ENCODE measurements around the gene LIPH. TPM values are rescaled to one million over a fixed set of nuclear protein-coding genes. Genes with fewer than 3 reads are reported as not detected.

The LIPH gene
- total and polyA plus RNA-seq, 2 of the 8 experiments (the other 6 are each of a cell fraction or from before 2014, with no cell fraction given), result 0.08 TPM; not detected in 1

DNA sequence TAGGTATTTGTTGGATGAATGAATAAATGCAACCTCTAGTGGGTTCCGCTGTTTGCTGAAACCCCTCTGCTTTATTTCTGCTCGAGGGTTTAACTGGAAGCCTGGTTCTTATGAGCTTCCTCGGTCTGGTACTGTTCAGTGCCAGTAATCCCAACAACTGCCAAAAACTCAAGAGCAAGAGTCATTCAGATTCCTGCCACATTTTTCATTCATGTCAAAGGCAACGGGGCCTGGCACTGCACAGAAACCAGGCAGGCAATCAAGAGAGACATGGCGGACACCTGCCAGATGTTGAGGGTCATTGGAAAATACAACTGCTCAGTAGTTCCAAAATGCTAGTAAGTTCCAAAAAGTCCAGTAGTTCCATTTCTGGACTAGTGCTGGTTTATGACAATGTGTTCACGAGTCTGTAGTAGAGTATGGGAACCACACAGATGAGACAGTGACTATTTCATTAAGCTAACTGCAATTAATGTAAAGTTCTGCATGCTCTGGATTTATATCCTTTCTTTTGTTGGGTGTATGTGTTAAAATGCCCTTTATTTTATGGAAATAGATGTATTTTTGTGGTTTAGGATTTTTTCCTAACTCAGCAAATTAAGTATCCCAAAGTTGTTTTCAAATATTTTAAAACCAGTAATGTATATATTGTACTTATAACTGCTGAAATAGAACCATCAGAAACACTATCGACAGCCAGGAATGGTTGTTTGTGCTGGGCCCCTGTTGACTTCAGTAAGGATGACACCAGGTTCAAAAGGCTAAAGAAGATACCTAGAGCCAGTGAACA, 30.8 kb downstream of the LIPH start:
- H4K20me1 ChIP-seq (replicated peaks in 1 of 2; ENCODE audit: control insufficient read depth in 1 of 2, insufficient read depth in 2 of 2, low read length in 2 of 2), result no peaks in the 10 kb centered on the region
- DNase-seq (ENCODE audit: low read depth in 1 of 2, low spot score in 2 of 2), result no peak
- H3K14ac ChIP-seq (ENCODE audit: insufficient read length), result no peak overlapping the region
- H3K79me2 ChIP-seq (ENCODE audit: control insufficient read depth in 1 of 2, insufficient read depth in 2 of 2, low read length in 2 of 2), result no peaks in the 10 kb centered on the region
- FAIRE-seq, result no peak
- POLR2A ChIA-PET (ENCODE audit: partially characterized antibody), result interaction anchor here (0.7 kb wide), 1 partner anchor 51 kb away, joined by 3 read pairs; no protein-coding TSS in a partner anchor
- H2BK20ac ChIP-seq (ENCODE audit: low read length), result no peak overlapping the region
- no peak overlapping the region for H2BK15ac ChIP-seq (ENCODE audit: low read length)
- no peak overlapping the region for H3K18ac ChIP-seq (ENCODE audit: extremely low read depth, low read length)
- CTCF ChIA-PET (ENCODE audit: partially characterized antibody), result interaction anchor here (1.2 kb wide), 1 partner anchor 10 kb away, joined by 3 read pairs; no protein-coding TSS in a partner anchor
- no peaks in the 10 kb centered on the region for H3K36me3 ChIP-seq (ENCODE audit: control insufficient read depth in 2 of 4, insufficient read depth in 4 of 4, low read length in 3 of 4)
- WGBS, 2 experiments (ENCODE audit: extremely low coverage in 1 of 2, insufficient coverage in 1 of 2, insufficient read length in 1 of 2, insufficient replicate concordance in 2 of 2, low coverage in 1 of 2, low lambda C conversion rate in 2 of 2, missing lambda C conversion rate in 1 of 2), result 90% methylated on average over 7 of the region's 7 CpGs; no CpG with 5 or more reads in 1 of the 2 experiments
- no peaks in the 10 kb centered on the region for H3K23me2 ChIP-seq (ENCODE audit: low read depth, low read length)
- no peak overlapping the region for H3K4ac ChIP-seq (replicated peaks; ENCODE audit: insufficient read length, low read depth, low read length)
- H3K9ac ChIP-seq (replicated peaks in 1 of 4; ENCODE audit: extremely low read depth in 1 of 4, low read depth in 3 of 4, low read length in 3 of 4), result no peak overlapping the region
- no peak overlapping the region for H2BK12ac ChIP-seq (ENCODE audit: low read depth, low read length)
- no peak overlapping the region for H4K8ac ChIP-seq (ENCODE audit: extremely low read depth, insufficient read depth, low read length)
- H3K9me3 ChIP-seq (ENCODE audit: insufficient read depth in 2 of 2, low read depth in 1 of 2, low read length in 1 of 2), result no peaks in the 10 kb centered on the region
- no peak overlapping the region for H3K27ac ChIP-seq (ENCODE audit: low read depth, low read length)
- no peak overlapping the region for H4K91ac ChIP-seq (replicated peaks; ENCODE audit: insufficient read length, low read length)
- H2AK5ac ChIP-seq (ENCODE audit: low read depth, low read length), result no peak overlapping the region
- H3K23ac ChIP-seq (ENCODE audit: insufficient read length), result no peak overlapping the region
- H3K27me3 ChIP-seq (replicated peaks in 1 of 4; ENCODE audit: control insufficient read depth in 3 of 4, extremely low read depth in 1 of 4, insufficient read depth in 3 of 4, low read length in 3 of 4), result no peaks in the 10 kb centered on the region
- no peak overlapping the region for H2BK120ac ChIP-seq (replicated peaks; ENCODE audit: low read depth, low read length)
- H3K79me1 ChIP-seq (ENCODE audit: low read depth, low read length), result no peaks in the 10 kb centered on the region
- no peak for TF ChIP-seq EGR1 (IDR thresholded peaks at IDR 0.05; ENCODE audit: borderline replicate concordance, low read depth, low read length)
- TF ChIP-seq TEAD4 (IDR thresholded peaks at IDR 0.05; ENCODE audit: low read depth, low read length), result no peak
- no peak for TF ChIP-seq FOSL1 (IDR thresholded peaks at IDR 0.05; ENCODE audit: insufficient read depth, low read depth, low read length)
- TF ChIP-seq EZH2 (IDR thresholded peaks at IDR 0.05; ENCODE audit: low read depth, low read length, severe bottlenecking), result no peak
- TF ChIP-seq CTBP2 (IDR thresholded peaks at IDR 0.05; ENCODE audit: borderline replicate concordance, insufficient read depth, insufficient read length, low read length), result no peak
- no peak for TF ChIP-seq CHD2 (IDR thresholded peaks at IDR 0.05; ENCODE audit: low read length)
- TF ChIP-seq TCF12 (IDR thresholded peaks at IDR 0.05; ENCODE audit: low read depth, low read length), result no peak
- H2BK5ac ChIP-seq (ENCODE audit: low read depth, low read length), result no peak overlapping the region
- H3K4me1 ChIP-seq (replicated peaks in 1 of 4; ENCODE audit: control insufficient read depth in 3 of 4, insufficient read depth in 4 of 4, low read length in 3 of 4), result no peaks in the 10 kb centered on the region
- H3K4me3 ChIP-seq (ENCODE audit: extremely low read depth in 1 of 4, insufficient read depth in 2 of 4, low read depth in 3 of 4, low read length in 4 of 4), result no peak overlapping the region
- H4K5ac ChIP-seq (ENCODE audit: insufficient read length, low read depth, low read length), result no peak overlapping the region
- no peak overlapping the region for H3K4me2 ChIP-seq (ENCODE audit: insufficient read depth in 1 of 2, low read depth in 2 of 2, low read length in 2 of 2)
- no peak overlapping the region; the same call in 1 of the 2 replicates for H2AFZ ChIP-seq (ENCODE audit: low read length)
- no peak overlapping the region for H3K56ac ChIP-seq (replicated peaks; ENCODE audit: insufficient read length, low read depth, low read length)

Measured in H1 (cell line).